GM23338 (cell line): ENCODE data around the gene ISCU. TPM values are rescaled to one million over a fixed set of nuclear protein-coding genes. Genes with fewer than 3 reads are reported as not detected.

Source experiments
- ATAC-seq: fragments of 200-7000 bp; cut with Tn5 transposase; 3 replicates; pipeline ENCODE4 v1.9.1; 2020
- DNase-seq: peaks from one replicate; pipeline ENCODE4 v3.0.0-alpha.2; 2015; ENCODE audit warnings: low spot score
- H2AFZ ChIP-seq: fragments of 200-600 bp; sonication (generic); 2 replicates; pipeline ENCODE4 v1.8.0; 2016; ENCODE audit warnings: antibody characterized with exemption, mild to moderate bottlenecking, moderate library complexity
- H3F3A ChIP-seq: fragments of 200-600 bp; sonication (generic); replicated peaks from 2 replicates; pipeline ENCODE4 v1.8.0; 2017; ENCODE audit warnings: antibody characterized with exemption, mixed run types, low read depth
- H3K27ac ChIP-seq: fragments of 200-600 bp; sonication (generic); 2 replicates; pipeline ENCODE4 v1.6.1; 2016; ENCODE audit warnings: low read depth
- H3K27me3 ChIP-seq: fragments of 200-600 bp; sonication (generic); 2 replicates; pipeline ENCODE4 v1.8.0; 2016; ENCODE audit warnings: mild to moderate bottlenecking, mixed run types, moderate library complexity; ENCODE audit not compliant: insufficient read depth
- H3K36me3 ChIP-seq: fragments of 200-600 bp; sonication (generic); 2 replicates; pipeline ENCODE4 v1.8.0; 2016; ENCODE audit warnings: mild to moderate bottlenecking; ENCODE audit not compliant: insufficient read depth
- H3K4me1 ChIP-seq: fragments of 200-600 bp; sonication (generic); 2 replicates; pipeline ENCODE4 v1.8.0; 2016; ENCODE audit warnings: mild to moderate bottlenecking, moderate library complexity; ENCODE audit not compliant: insufficient read depth
- H3K4me2 ChIP-seq: fragments of 200-600 bp; sonication (generic); 2 replicates; pipeline ENCODE4 v1.7.1; 2017; ENCODE audit warnings: mixed run types
- H3K4me3 ChIP-seq: fragments of 200-600 bp; sonication (generic); 2 replicates; pipeline ENCODE4 v1.6.1; 2016; ENCODE audit warnings: mixed run types
- H3K79me2 ChIP-seq: fragments of 200-600 bp; sonication (generic); replicated peaks from 2 replicates; pipeline ENCODE4 v1.8.0; 2017; ENCODE audit warnings: mild to moderate bottlenecking; ENCODE audit not compliant: insufficient read depth
- H3K9me2 ChIP-seq: fragments of 200-600 bp; sonication (generic); 2 replicates; pipeline ENCODE4 v1.8.0; 2017; ENCODE audit not compliant: insufficient read depth
- H4K20me1 ChIP-seq: fragments of 200-600 bp; sonication (generic); replicated peaks from 2 replicates; pipeline ENCODE4 v1.8.0; 2017; ENCODE audit warnings: mild to moderate bottlenecking; ENCODE audit not compliant: insufficient read depth
- H3K27ac Mint-ChIP-seq: 2 replicates; pipeline ENCODE4 v1.8.0; 2020; ENCODE audit warnings: inconsistent platforms, mild to moderate bottlenecking, moderate library complexity, mixed read lengths
- H3K27me3 Mint-ChIP-seq: 3 replicates; pipeline ENCODE4 v1.8.0; 2022; ENCODE audit warnings: low read depth, mild to moderate bottlenecking, moderate library complexity, mixed read lengths, inconsistent platforms; ENCODE audit not compliant: insufficient read depth, poor library complexity
- H3K36me3 Mint-ChIP-seq: 3 replicates; pipeline ENCODE4 v1.8.0; 2021; ENCODE audit warnings: low read depth, mild to moderate bottlenecking, inconsistent platforms, moderate library complexity, mixed read lengths
- H3K4me1 Mint-ChIP-seq: 3 replicates; pipeline ENCODE4 v1.8.0; 2020; ENCODE audit warnings: mild to moderate bottlenecking, inconsistent platforms, mixed read lengths
- H3K4me3 Mint-ChIP-seq: 3 replicates; pipeline ENCODE4 v1.8.0; 2021; ENCODE audit warnings: moderate library complexity, mild to moderate bottlenecking, inconsistent platforms, mixed read lengths
- H3K9me3 Mint-ChIP-seq: 3 replicates; pipeline ENCODE4 v1.8.0; 2020; ENCODE audit warnings: moderate library complexity, mild to moderate bottlenecking, inconsistent platforms, mixed read lengths
- CREB1 ChIP-seq: fragments of 250-450 bp; sonication (Bioruptor Pico); IDR thresholded peaks from 2 replicates; pipeline ENCODE4 v1.5.0; 2020; ENCODE audit warnings: low read depth, mild to moderate bottlenecking, moderate library complexity
- CTCF ChIP-seq, 2 experiments: fragments of 200-600 bp in 1 of 2; sonication (generic) in 1 of 2; conservative IDR thresholded peaks; 2 replicates each; pipeline versions ENCODE4 v1.5.1 to v1.6.1; 2016 to 2017; ENCODE audit warnings: antibody characterized with exemption in 2 of 2, low read depth in 2 of 2, mild to moderate bottlenecking in 2 of 2, moderate library complexity in 1 of 2
- EZH2 ChIP-seq: fragments of 200-600 bp; sonication (generic); IDR thresholded peaks from one replicate; pipeline ENCODE4 v1.8.0; 2017; ENCODE audit warnings: antibody characterized with exemption, mild to moderate bottlenecking, low read depth; ENCODE audit not compliant: unreplicated experiment
- EZH2phosphoT487 ChIP-seq: fragments of 200-600 bp; sonication (generic); IDR thresholded peaks from one replicate; pipeline ENCODE4 v1.8.1; 2018; ENCODE audit warnings: antibody characterized with exemption; ENCODE audit not compliant: unreplicated experiment
- JUNB ChIP-seq: IDR thresholded peaks from one replicate; pipeline ENCODE4 v1.6.1; 2016; ENCODE audit warnings: antibody characterized with exemption; ENCODE audit not compliant: unreplicated experiment
- NANOG ChIP-seq: IDR thresholded peaks from 2 replicates; pipeline ENCODE4 v1.6.1; 2016; ENCODE audit warnings: antibody characterized with exemption, borderline replicate concordance
- POLR2AphosphoS5 ChIP-seq: IDR thresholded peaks from 2 replicates; pipeline ENCODE4 v1.6.1; 2016; ENCODE audit warnings: antibody characterized with exemption, low read depth
- REST ChIP-seq: IDR thresholded peaks from one replicate; pipeline ENCODE4 v1.6.1; 2018; ENCODE audit warnings: antibody characterized with exemption; ENCODE audit not compliant: unreplicated experiment
- STAT1 ChIP-seq: IDR thresholded peaks from one replicate; pipeline ENCODE4 v1.6.1; 2016; ENCODE audit warnings: antibody characterized with exemption; ENCODE audit not compliant: unreplicated experiment
- ZNF114 ChIP-seq: fragments of 250-450 bp; sonication (Bioruptor Pico); IDR thresholded peaks from 2 replicates; pipeline ENCODE4 v1.5.0; 2020; ENCODE audit warnings: mild to moderate bottlenecking, moderate library complexity
- polyA plus RNA-seq: library from polyadenylated mRNA; unstranded; fragments of >200 nt; fragmentation: Nextera tagmentation; extraction: Ambion mirVana; gene quantifications from 2 replicates; pipeline ENCODE4 v1.2.1, GENCODE V29; 2016
- total RNA-seq: library from RNA; depleted of rRNA; stranded (reverse); fragments of >200 nt; shearing (Covaris generic); gene quantifications from 2 replicates; pipeline ENCODE4 v1.2.3, GENCODE V29; 2014
- TF ChIP-seq, protein P1 (sequence below): IDR thresholded peaks from 2 replicates; pipeline ENCODE4 v1.6.1; 2016; ENCODE audit warnings: antibody characterized with exemption

Gene ISCU
- total and polyA plus RNA-seq, 2 experiments from 2014 or later = 123 to 129 TPM

- TF ChIP-seq, protein P1, sequence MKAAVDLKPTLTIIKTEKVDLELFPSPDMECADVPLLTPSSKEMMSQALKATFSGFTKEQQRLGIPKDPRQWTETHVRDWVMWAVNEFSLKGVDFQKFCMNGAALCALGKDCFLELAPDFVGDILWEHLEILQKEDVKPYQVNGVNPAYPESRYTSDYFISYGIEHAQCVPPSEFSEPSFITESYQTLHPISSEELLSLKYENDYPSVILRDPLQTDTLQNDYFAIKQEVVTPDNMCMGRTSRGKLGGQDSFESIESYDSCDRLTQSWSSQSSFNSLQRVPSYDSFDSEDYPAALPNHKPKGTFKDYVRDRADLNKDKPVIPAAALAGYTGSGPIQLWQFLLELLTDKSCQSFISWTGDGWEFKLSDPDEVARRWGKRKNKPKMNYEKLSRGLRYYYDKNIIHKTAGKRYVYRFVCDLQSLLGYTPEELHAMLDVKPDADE = no peak
- TF ChIP-seq EZH2 (no peak), JUNB (no peak), CREB1 (CRISPR knock-in tag) (no peak), EZH2phosphoT487 (no peak), NANOG (no peak), ZNF114 (CRISPR knock-in tag) (no peak), POLR2AphosphoS5 (no peak), STAT1 (no peak), CTCF (conservative IDR thresholded peaks at IDR 0.05; ENCODE audit: low read depth in 2 of 2) (no peak), REST (no peak)
- no peak overlapping the region for H3K27ac Mint-ChIP-seq
- Histone ChIP-seq H3K36me3 (peaks cover 65% of the 10 kb centered on the region), H3F3A (no peaks in the 10 kb centered on the region), H3K27ac (no peak overlapping the region), H3K79me2 (peaks cover 72% of the 10 kb centered on the region), H3K9me2 (no peaks in the 10 kb centered on the region), H3K4me2 (no peak overlapping the region), H3K27me3 (no peaks in the 10 kb centered on the region), H3K4me3 (no peak overlapping the region), H4K20me1 (peaks cover 42% of the 10 kb centered on the region), H2AFZ (no peak overlapping the region), H3K4me1 (no peaks in the 10 kb centered on the region)
- ATAC-seq (no peak), DNase-seq (no peak)
- no peaks in the 10 kb centered on the region for H3K4me1 Mint-ChIP-seq
- no peaks in the 10 kb centered on the region for H3K9me3 Mint-ChIP-seq
- no peaks in the 10 kb centered on the region for H3K27me3 Mint-ChIP-seq
- H3K36me3 Mint-ChIP-seq = peaks cover 70% of the 10 kb centered on the region
- H3K4me3 Mint-ChIP-seq = no peak overlapping the region
Observed at GRCh38 chr12:108538616-108539195, 23.7 kb upstream of the ISCU start.
